H1 (cell line): ENCODE data around the gene THAP4. TPM values are rescaled to one million over a fixed set of nuclear protein-coding genes. Genes with fewer than 3 reads are reported as not detected.

Source experiments
- CTCF ChIA-PET: fragments of 300-600 bp; sonication (Branson Sonifier 250); formaldehyde crosslinking; loops from one replicate; lab custom pipeline; 2021; ENCODE audit not compliant: partially characterized antibody; lab: Charles Lee
- POLR2A ChIA-PET: fragments of 300-600 bp; sonication (Branson Sonifier 250); formaldehyde crosslinking; loops from one replicate; lab custom pipeline; 2021; ENCODE audit warnings: inconsistent platforms; ENCODE audit not compliant: partially characterized antibody; lab: Charles Lee
- DNase-seq, 2 experiments: peaks; one replicate each; pipeline versions ENCODE4 v3.0.0 to v3.0.0-alpha.2; 2010 to 2022; ENCODE audit warnings: low spot score in 2 of 2, low read depth in 1 of 2, mixed read lengths in 1 of 2
- FAIRE-seq: peaks from 2 replicates; lab custom pipeline; 2011; peaks lifted over from hg19 to GRCh38; lab: Jason Lieb, UNC
- H2AFZ ChIP-seq: 2 replicates; pipeline ENCODE4 v1.8.1; 2012; ENCODE audit warnings: low read length, inconsistent platforms
- H2AK5ac ChIP-seq: 2 replicates; pipeline ENCODE4 v1.6.1; 2013; ENCODE audit warnings: low read depth, low read length
- H2BK120ac ChIP-seq: replicated peaks from 2 replicates; pipeline ENCODE3; 2013; ENCODE audit warnings: low read depth, low read length, inconsistent platforms
- H2BK12ac ChIP-seq: 2 replicates; pipeline ENCODE4 v1.6.1; 2013; ENCODE audit warnings: low read depth, low read length
- H2BK15ac ChIP-seq: 2 replicates; pipeline ENCODE4 v1.6.1; 2013; ENCODE audit warnings: low read length
- H2BK20ac ChIP-seq: 2 replicates; pipeline ENCODE4 v1.6.1; 2013; ENCODE audit warnings: low read length
- H2BK5ac ChIP-seq: 2 replicates; pipeline ENCODE4 v1.6.1; 2013; ENCODE audit warnings: low read depth, low read length
- H3K14ac ChIP-seq: 2 replicates; pipeline ENCODE4 v1.6.1; 2013; ENCODE audit warnings: inconsistent platforms; ENCODE audit not compliant: insufficient read length
- H3K18ac ChIP-seq: 2 replicates; pipeline ENCODE4 v1.6.1; 2013; ENCODE audit warnings: low read length; ENCODE audit errors: extremely low read depth
- H3K23ac ChIP-seq: 2 replicates; pipeline ENCODE4 v1.6.1; 2013; ENCODE audit warnings: inconsistent platforms; ENCODE audit not compliant: insufficient read length
- H3K23me2 ChIP-seq: 2 replicates; pipeline ENCODE4 v1.6.1; 2013; ENCODE audit warnings: low read depth, low read length
- H3K27ac ChIP-seq: 2 replicates; pipeline ENCODE4 v1.6.1; 2011; ENCODE audit warnings: low read depth, low read length, inconsistent platforms
- H3K27me3 ChIP-seq, 4 experiments: replicated peaks in 1 of 4; 1 replicate in 1 of 4; 2 replicates in 3 of 4; pipeline versions ENCODE4 v1.6.1 to v1.8.1; 2011 to 2013; ENCODE audit warnings: low read length in 3 of 4, mild to moderate bottlenecking in 3 of 4, inconsistent platforms in 2 of 4, mixed read lengths in 2 of 4, moderate library complexity in 1 of 4; ENCODE audit not compliant: control insufficient read depth in 3 of 4, insufficient read depth in 3 of 4; ENCODE audit errors: extremely low read depth in 1 of 4
- H3K36me3 ChIP-seq, 4 experiments: 2 replicates each; pipeline versions ENCODE4 v1.6.1 to v1.8.1; 2011 to 2013; ENCODE audit warnings: mild to moderate bottlenecking in 4 of 4, low read length in 3 of 4, moderate library complexity in 2 of 4, control low read depth in 1 of 4, inconsistent platforms in 1 of 4; ENCODE audit not compliant: insufficient read depth in 4 of 4, control insufficient read depth in 2 of 4
- H3K4ac ChIP-seq: replicated peaks from 2 replicates; pipeline ENCODE3; 2013; ENCODE audit warnings: low read length, low read depth, mixed read lengths, inconsistent platforms; ENCODE audit not compliant: insufficient read length
- H3K4me1 ChIP-seq, 4 experiments: replicated peaks in 1 of 4; 1 replicate in 1 of 4; 2 replicates in 3 of 4; pipeline versions ENCODE4 v1.6.1 to v1.8.1; 2011 to 2013; ENCODE audit warnings: low read length in 3 of 4, inconsistent platforms in 2 of 4, mixed read lengths in 1 of 4; ENCODE audit not compliant: insufficient read depth in 4 of 4, control insufficient read depth in 3 of 4
- H3K4me2 ChIP-seq, 2 experiments: 2 replicates each; pipeline versions ENCODE4 v1.6.1 to v1.8.1; 2011 to 2013; ENCODE audit warnings: low read depth in 2 of 2, low read length in 2 of 2, control low read depth in 1 of 2, inconsistent platforms in 1 of 2, mild to moderate bottlenecking in 1 of 2; ENCODE audit not compliant: insufficient read depth in 1 of 2
- H3K4me3 ChIP-seq, 4 experiments: fragments of 200-600, 300-600 bp in 1 of 4; sonication (generic), shearing (Covaris generic), sonication (Bioruptor Twin) in 1 of 4; 2 replicates each; pipeline versions ENCODE4 v1.5.1 to v1.8.1; 2011 to 2016; ENCODE audit warnings: low read length in 4 of 4, low read depth in 3 of 4, control low read depth in 2 of 4, inconsistent platforms in 2 of 4, mild to moderate bottlenecking in 2 of 4, mixed read lengths in 1 of 4, moderate library complexity in 1 of 4; ENCODE audit not compliant: insufficient read depth in 2 of 4; ENCODE audit errors: extremely low read depth in 1 of 4
- H3K56ac ChIP-seq: replicated peaks from 2 replicates; pipeline ENCODE3; 2013; ENCODE audit warnings: low read depth, mild to moderate bottlenecking, mixed read lengths, low read length, inconsistent platforms; ENCODE audit not compliant: insufficient read length
- H3K79me1 ChIP-seq: 2 replicates; pipeline ENCODE4 v1.6.1; 2013; ENCODE audit warnings: low read depth, low read length, control low read depth
- H3K79me2 ChIP-seq, 2 experiments: 2 replicates each; pipeline versions ENCODE4 v1.6.1 to v1.8.1; 2012 to 2013; ENCODE audit warnings: low read length in 2 of 2, mild to moderate bottlenecking in 2 of 2, inconsistent platforms in 1 of 2; ENCODE audit not compliant: insufficient read depth in 2 of 2, control insufficient read depth in 1 of 2
- H3K9ac ChIP-seq, 4 experiments: replicated peaks in 1 of 4; 1 replicate in 1 of 4; 2 replicates in 3 of 4; pipeline versions ENCODE4 v1.6.1 to v1.8.1; 2011 to 2013; ENCODE audit warnings: low read depth in 3 of 4, low read length in 3 of 4, control low read depth in 2 of 4, mild to moderate bottlenecking in 2 of 4, moderate library complexity in 2 of 4, inconsistent platforms in 1 of 4; ENCODE audit errors: extremely low read depth in 1 of 4
- H3K9me3 ChIP-seq, 2 experiments: 2 replicates each; pipeline versions ENCODE4 v1.6.1 to v1.8.1; 2012 to 2013; ENCODE audit warnings: mild to moderate bottlenecking in 2 of 2, moderate library complexity in 2 of 2, control low read depth in 1 of 2, inconsistent platforms in 1 of 2, low read depth in 1 of 2, low read length in 1 of 2, mixed read lengths in 1 of 2; ENCODE audit not compliant: insufficient read depth in 2 of 2
- H4K20me1 ChIP-seq, 2 experiments: replicated peaks in 1 of 2; 2 replicates each; pipeline versions ENCODE3 to v1.8.1; 2011 to 2013; ENCODE audit warnings: inconsistent platforms in 2 of 2, low read length in 2 of 2, mild to moderate bottlenecking in 1 of 2; ENCODE audit not compliant: insufficient read depth in 2 of 2, control insufficient read depth in 1 of 2
- H4K5ac ChIP-seq: 2 replicates; pipeline ENCODE4 v1.6.1; 2013; ENCODE audit warnings: low read length, low read depth, mixed read lengths, inconsistent platforms; ENCODE audit not compliant: insufficient read length
- H4K8ac ChIP-seq: 2 replicates; pipeline ENCODE4 v1.8.0; 2013; ENCODE audit warnings: mild to moderate bottlenecking, moderate library complexity, low read length, inconsistent platforms; ENCODE audit not compliant: insufficient read depth; ENCODE audit errors: extremely low read depth
- H4K91ac ChIP-seq: replicated peaks from 2 replicates; pipeline ENCODE3; 2013; ENCODE audit warnings: low read length, mixed read lengths, inconsistent platforms; ENCODE audit not compliant: insufficient read length
- MAFK ChIP-seq: IDR thresholded peaks from 2 replicates; pipeline ENCODE4 v1.6.1; 2012; ENCODE audit warnings: low read depth, mild to moderate bottlenecking, improper control_type of control experiment, low read length
- PHF8 ChIP-seq: fragments of 200-600 bp; sonication (generic); conservative IDR thresholded peaks from 2 replicates; pipeline ENCODE4 v1.7.1; 2012; ENCODE audit warnings: low read depth, mild to moderate bottlenecking, inconsistent platforms, low read length, moderate library complexity
- WGBS, 2 experiments: shearing (Covaris generic) in 1 of 2; methylation state at CpG; one replicate each; pipeline versions ENCODE4 v1.1.6 to v1.1.7; 2013 to 2015; ENCODE audit warnings: low lambda C conversion rate in 2 of 2, mixed read lengths in 2 of 2, inconsistent platforms in 1 of 2, low coverage in 1 of 2, missing lambda C conversion rate in 1 of 2; ENCODE audit not compliant: insufficient replicate concordance in 2 of 2, insufficient coverage in 1 of 2, insufficient read length in 1 of 2; ENCODE audit errors: extremely low coverage in 1 of 2, missing lambda C conversion rate in 1 of 2; 5-methylcytosine and 5-hydroxymethylcytosine counted together
- polyA plus RNA-seq, 7 experiments: library from polyadenylated mRNA; depleted of rRNA in 3 of 7; stranded (reverse) in 5 of 7; unstranded in 2 of 7; fragments of >200 nt in 5 of 7; fragments of 200-250 nt in 2 of 7; gene quantifications; 1 replicate in 5 of 7; 2 replicates in 1 of 7; 4 replicates in 1 of 7; pipeline versions ENCODE4 v1.2.1 to v1.2.3, GENCODE V29; 2011 to 2013; ENCODE audit warnings: missing spikeins in 2 of 7, mixed read lengths in 2 of 7
- total RNA-seq: library from RNA; stranded (reverse); fragmentation: NEBNext Ultra II Directional; extraction: Animal tissue kit (Norgen Biotek cat#: 25700); gene quantifications from 2 replicates; pipeline ENCODE4 v1.2.1, GENCODE V29; 2021

Gene THAP4
- total and polyA plus RNA-seq, 2 of the 8 experiments (the other 6 are each of a cell fraction or from before 2014, with no cell fraction given), result 78.9 to 83.6 TPM

- H2BK120ac ChIP-seq, result no peak overlapping the region
- peaks cover 0 to 10% (median 6%) of the 10 kb centered on the region in 4 experiments; a peak in 6 of 7 replicates for H3K4me1 ChIP-seq
- H2BK5ac ChIP-seq, result no peak overlapping the region
- H3K4me3 ChIP-seq, result peak overlapping the region; percentile 73 to 91 (median 86)
- no peak overlapping the region for H3K56ac ChIP-seq
- H3K4ac ChIP-seq, result no peak overlapping the region
- peak overlapping the region; percentile 98 for H4K8ac ChIP-seq
- H3K23me2 ChIP-seq, result peaks cover 4% of the 10 kb centered on the region; the same call in 1 of the 2 replicates
- no peak overlapping the region for H3K18ac ChIP-seq
- H3K9me3 ChIP-seq, result no peaks in the 10 kb centered on the region
- H3K27ac ChIP-seq, result peak overlapping the region; percentile 97
- no peak overlapping the region for H3K23ac ChIP-seq
- H3K9ac ChIP-seq, result peak overlapping the region; percentile 67 to 98 (median 85); a peak in 6 of 7 replicates
- no peak overlapping the region for H2BK20ac ChIP-seq
- H4K91ac ChIP-seq, result no peak overlapping the region
- H3K27me3 ChIP-seq, result no peaks in the 10 kb centered on the region
- TF ChIP-seq PHF8, result peak; percentile 84; the same call in 1 of the 2 replicates
- no peak for TF ChIP-seq MAFK
- TF ChIP-seq, all 59 proteins: peak for 1
- no peak overlapping the region for H2BK15ac ChIP-seq
- peak overlapping the region; percentile 72 to 83 for H3K4me2 ChIP-seq
- H3K14ac ChIP-seq, result no peak overlapping the region
- no peak overlapping the region for H2BK12ac ChIP-seq
- peaks cover 25 to 74% of the 10 kb centered on the region in 2 experiments for H3K79me2 ChIP-seq
- H4K5ac ChIP-seq, result no peak overlapping the region
- ChIA-PET CTCF (interaction anchor here (0.6 to 2.4 kb wide), 4 partner anchors 9 to 404 kb away, joined by 3 to 13 read pairs (median 4); no protein-coding TSS in a partner anchor), POLR2A (interaction anchor here (0.5 to 2.7 kb wide), 17 partner anchors 9 to 935 kb away, joined by 3 to 8 read pairs (median 4); partner anchors contain the start of genes DTYMK, HDLBP, ING5 and PASK)
- 10% methylated on average over 22 of the region's 67 CpGs; no CpG with 5 or more reads in 1 of the 2 experiments for WGBS, 2 experiments
- peaks cover 3 to 11% (median 9%) of the 10 kb centered on the region in 4 experiments; a peak in 6 of 8 replicates for H3K36me3 ChIP-seq
- H2AK5ac ChIP-seq, result no peak overlapping the region
- no peak for DNase-seq
- H2AFZ ChIP-seq, result no peak overlapping the region
- FAIRE-seq, result no peak
- peaks cover 27% of the 10 kb centered on the region for H3K79me1 ChIP-seq
- peaks cover 24 to 27% of the 10 kb centered on the region in 2 experiments for H4K20me1 ChIP-seq
Measured at GRCh38 chr2:241637795-241638660, 1.1 kb upstream of the THAP4 start.
